Measurements from ENCODE around the gene CYP24A1.

GRCh38 chr20:54153847-54154246, 19.9 kb downstream of the CYP24A1 start:
- TF ChIP-seq CTCF (IDR thresholded peaks at IDR 0.05; ENCODE audit: poor library complexity, severe bottlenecking), result no peak
- no peak for TF ChIP-seq RAD21 (conservative IDR thresholded peaks at IDR 0.05)
- no peak for TF ChIP-seq MXI1 (conservative IDR thresholded peaks at IDR 0.05; ENCODE audit: poor library complexity, severe bottlenecking)
- TF ChIP-seq EZH2 (IDR thresholded peaks at IDR 0.05; ENCODE audit: borderline replicate concordance, insufficient read depth, low read length, poor library complexity, severe bottlenecking), result no peak
- no peak for TF ChIP-seq EP300 (conservative IDR thresholded peaks at IDR 0.05; ENCODE audit: poor library complexity, severe bottlenecking)
- no peak for TF ChIP-seq SMC3 (conservative IDR thresholded peaks at IDR 0.05; ENCODE audit: poor library complexity)
